Body of pancreas (tissue), 4 donors: ENCODE data around the gene DYNLT3. TPM values are rescaled to one million over a fixed set of nuclear protein-coding genes. Genes with fewer than 3 reads are reported as not detected.

Experiments
- ATAC-seq: fragments of 150-250 bp; one replicate; pipeline ENCODE4 v1.9.1; 2016
- DNase-seq, 4 donors: peaks; one replicate each; pipeline ENCODE4 v3.0.0-alpha.2; 2019
- H3K27ac ChIP-seq, 4 donors: fragments of 200-600 bp; sonication (generic); 1 replicate in 3 of 4; 2 replicates in 1 of 4; pipeline versions ENCODE4 v1.5.1 to v1.6.1; 2016 to 2019; ENCODE audit warnings: mild to moderate bottlenecking in 1 of 4, mixed read lengths in 1 of 4, moderate library complexity in 1 of 4
- H3K27me3 ChIP-seq, 2 donors: fragments of 200-600 bp; sonication (generic); one replicate each; pipeline ENCODE4 v1.6.0; 2016; ENCODE audit warnings: mild to moderate bottlenecking in 1 of 2
- H3K36me3 ChIP-seq, 2 donors: fragments of 200-600 bp; sonication (generic); replicated peaks in 1 of 2; 2 replicates each; pipeline ENCODE4 v1.5.1; 2016; ENCODE audit warnings: low read depth in 2 of 2; ENCODE audit not compliant: insufficient read depth in 1 of 2
- H3K4me1 ChIP-seq: fragments of 200-600 bp; sonication (generic); one replicate; pipeline ENCODE4 v1.6.0; 2016
- H3K4me3 ChIP-seq, 2 donors: fragments of 200-600 bp; sonication (generic); 1 replicate in 1 of 2; 2 replicates in 1 of 2; pipeline ENCODE4 v1.5.1; 2016 to 2019
- H3K9me3 ChIP-seq, 3 donors: fragments of 200-600 bp; sonication (generic); 1 replicate in 2 of 3; 2 replicates in 1 of 3; pipeline ENCODE4 v1.5.1; 2016
- POLR2A ChIP-seq, 3 donors: fragments of 450-650 bp; IDR thresholded peaks; one replicate each; pipeline ENCODE4 v1.6.1; 2016; ENCODE audit warnings: antibody characterized with exemption in 3 of 3, mild to moderate bottlenecking in 2 of 3
- WGBS, 2 donors: methylation state at CpG; one replicate each; pipeline ENCODE4 v1.1.5; 2017; 5-methylcytosine and 5-hydroxymethylcytosine counted together
- intact Hi-C: fragments of 100-400 bp; cut with DNase I; formaldehyde crosslinking; loops from one replicate; pipeline ENCODE4 v1.15.1; 2023
- total RNA-seq, 2 donors: library from RNA; depleted of rRNA; stranded (reverse); fragments of >200 nt; gene quantifications; one replicate each; pipeline ENCODE4 v1.1.0, GENCODE V29; 2016
- TF ChIP-seq, protein P1 (sequence below), 7 experiments: fragments of 450-650 bp in 4 of 7; fragments of 200-600 bp in 3 of 7; sonication (generic) in 3 of 7; IDR thresholded peaks; one replicate each; pipeline ENCODE4 v1.5.1; 2016 to 2019; ENCODE audit warnings: antibody characterized with exemption in 7 of 7

Gene DYNLT3
- total RNA-seq, 2 donors from 2014 or later, result 6.3 to 27.0 TPM

DNA sequence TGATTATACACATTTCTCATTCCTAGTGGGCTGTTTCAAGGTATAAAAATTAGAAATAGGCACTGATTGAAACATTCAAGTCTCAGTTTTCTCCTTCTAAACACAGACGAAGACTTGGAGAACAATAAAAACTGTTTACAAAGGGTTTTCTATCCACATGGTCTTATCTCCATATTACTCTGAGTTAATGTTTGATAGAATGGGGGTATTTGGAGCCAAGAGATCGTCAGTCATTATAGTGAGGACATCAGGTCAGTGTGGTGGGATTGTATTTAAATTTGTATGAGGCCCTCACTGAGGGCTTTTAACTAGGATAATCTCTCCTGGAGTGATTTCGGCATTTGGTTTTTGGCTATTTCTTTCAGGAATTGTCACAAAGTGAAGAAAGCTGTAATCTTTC, 16.4 kb upstream of the DYNLT3 start:
- no peaks in the 10 kb centered on the region for H3K9me3 ChIP-seq
- H3K27ac ChIP-seq, result no peak overlapping the region
- H3K36me3 ChIP-seq, result no peaks in the 10 kb centered on the region
- no peaks in the 10 kb centered on the region for H3K4me1 ChIP-seq
- TF ChIP-seq, protein P1, sequence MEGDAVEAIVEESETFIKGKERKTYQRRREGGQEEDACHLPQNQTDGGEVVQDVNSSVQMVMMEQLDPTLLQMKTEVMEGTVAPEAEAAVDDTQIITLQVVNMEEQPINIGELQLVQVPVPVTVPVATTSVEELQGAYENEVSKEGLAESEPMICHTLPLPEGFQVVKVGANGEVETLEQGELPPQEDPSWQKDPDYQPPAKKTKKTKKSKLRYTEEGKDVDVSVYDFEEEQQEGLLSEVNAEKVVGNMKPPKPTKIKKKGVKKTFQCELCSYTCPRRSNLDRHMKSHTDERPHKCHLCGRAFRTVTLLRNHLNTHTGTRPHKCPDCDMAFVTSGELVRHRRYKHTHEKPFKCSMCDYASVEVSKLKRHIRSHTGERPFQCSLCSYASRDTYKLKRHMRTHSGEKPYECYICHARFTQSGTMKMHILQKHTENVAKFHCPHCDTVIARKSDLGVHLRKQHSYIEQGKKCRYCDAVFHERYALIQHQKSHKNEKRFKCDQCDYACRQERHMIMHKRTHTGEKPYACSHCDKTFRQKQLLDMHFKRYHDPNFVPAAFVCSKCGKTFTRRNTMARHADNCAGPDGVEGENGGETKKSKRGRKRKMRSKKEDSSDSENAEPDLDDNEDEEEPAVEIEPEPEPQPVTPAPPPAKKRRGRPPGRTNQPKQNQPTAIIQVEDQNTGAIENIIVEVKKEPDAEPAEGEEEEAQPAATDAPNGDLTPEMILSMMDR (IDR thresholded peaks at IDR 0.05), result no peak
- no peak for TF ChIP-seq POLR2A (IDR thresholded peaks at IDR 0.05)
- 30 to 34% methylated on average over 3 of the region's 3 CpGs for WGBS, 2 donors
- H3K27me3 ChIP-seq, result no peaks in the 10 kb centered on the region
- ATAC-seq, result no peak
- no peak overlapping the region for H3K4me3 ChIP-seq
- no peak for DNase-seq
- intact Hi-C loops, result no loop called here

DNA sequence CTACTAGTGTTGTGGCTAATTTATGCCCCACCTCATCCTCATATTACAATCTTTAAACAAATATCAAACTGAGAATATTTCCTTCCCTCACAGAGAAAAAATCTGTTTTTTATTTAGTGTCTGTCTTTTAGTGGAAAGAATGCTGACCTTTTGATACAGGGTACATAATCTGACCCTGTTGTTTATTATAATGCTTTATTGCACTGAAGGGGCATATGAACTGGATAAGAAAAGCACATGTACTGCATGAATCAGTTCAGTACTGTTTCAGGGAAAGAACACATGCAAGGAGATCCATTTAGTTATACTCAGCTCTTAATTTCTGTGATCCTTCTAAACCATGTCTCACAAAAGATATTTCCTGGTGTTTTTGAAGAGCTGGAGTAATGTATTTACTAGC, 15.5 kb upstream of the DYNLT3 start:
- intact Hi-C loops, result no loop called here
- no peak overlapping the region for H3K4me3 ChIP-seq
- no peak for ATAC-seq
- H3K27ac ChIP-seq, result no peak overlapping the region
- DNase-seq, result no peak
- H3K36me3 ChIP-seq, result no peaks in the 10 kb centered on the region
- H3K9me3 ChIP-seq, result no peaks in the 10 kb centered on the region
- no peak for TF ChIP-seq POLR2A (IDR thresholded peaks at IDR 0.05)
- TF ChIP-seq, protein P1 (IDR thresholded peaks at IDR 0.05), result no peak
- no peaks in the 10 kb centered on the region for H3K4me1 ChIP-seq
- no peaks in the 10 kb centered on the region for H3K27me3 ChIP-seq

DNA sequence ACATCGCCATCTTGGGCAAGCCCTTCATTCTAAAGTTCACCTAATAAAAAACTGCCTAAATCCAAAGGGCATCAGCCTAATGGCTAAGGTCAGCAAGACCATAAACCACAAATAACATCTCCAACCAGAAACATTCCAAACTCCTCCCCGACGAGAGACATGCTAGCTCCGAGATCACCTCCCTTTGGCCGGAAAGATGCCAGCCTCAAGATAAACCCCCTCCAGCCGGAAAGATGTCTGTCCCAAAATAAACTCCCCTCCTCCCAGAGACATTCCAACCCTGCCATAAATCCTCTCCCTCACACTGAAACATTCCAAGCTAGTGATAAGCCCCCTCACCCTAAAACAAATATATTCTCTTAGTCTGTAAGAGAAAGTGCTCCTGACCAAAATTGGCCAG, 13.3 kb upstream of the DYNLT3 start:
- DNase-seq, result no peak
- Histone ChIP-seq H3K9me3 (no peaks in the 10 kb centered on the region), H3K4me1 (no peaks in the 10 kb centered on the region), H3K27me3 (no peaks in the 10 kb centered on the region), H3K4me3 (no peak overlapping the region), H3K36me3 (no peaks in the 10 kb centered on the region), H3K27ac (no peak overlapping the region)
- intact Hi-C loops, result no loop called here
- ATAC-seq, result no peak
- 62 to 67% methylated on average over 4 to 6 of the region's 6 CpGs for WGBS, 2 donors
- TF ChIP-seq POLR2A (IDR thresholded peaks at IDR 0.05), result no peak
- TF ChIP-seq, protein P1 (IDR thresholded peaks at IDR 0.05), result no peak

DNA sequence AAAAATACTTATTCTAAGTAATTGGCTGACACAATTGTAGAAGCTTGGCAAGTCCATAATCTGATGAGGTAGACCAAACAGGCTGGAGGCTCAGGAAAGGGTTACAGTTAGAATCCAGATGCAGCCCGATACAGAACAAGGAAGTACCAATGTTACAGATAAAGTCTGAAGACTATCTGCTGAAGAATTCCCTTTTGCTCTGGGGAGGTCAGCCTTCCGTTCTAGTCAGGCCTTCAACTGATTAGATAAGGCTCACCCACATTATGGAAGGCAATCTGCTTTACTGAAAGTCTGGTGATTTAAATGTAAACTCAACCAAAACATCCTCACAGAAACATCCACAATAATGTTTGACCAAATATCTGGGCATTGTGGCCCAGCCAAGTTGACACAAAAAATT, 7.4 kb upstream of the DYNLT3 start:
- 0 to 12% methylated on average over 2 of the region's 2 CpGs for WGBS, 2 donors
- no peak overlapping the region for H3K4me3 ChIP-seq
- no peak for ATAC-seq
- no peaks in the 10 kb centered on the region for H3K9me3 ChIP-seq
- no peaks in the 10 kb centered on the region for H3K36me3 ChIP-seq
- no peak for DNase-seq
- intact Hi-C loops, result no loop called here
- H3K27ac ChIP-seq, result no peak overlapping the region
- H3K27me3 ChIP-seq, result no peaks in the 10 kb centered on the region
- H3K4me1 ChIP-seq, result no peaks in the 10 kb centered on the region
- no peak for TF ChIP-seq POLR2A (IDR thresholded peaks at IDR 0.05)
- TF ChIP-seq, protein P1 (IDR thresholded peaks at IDR 0.05), result no peak

DNA sequence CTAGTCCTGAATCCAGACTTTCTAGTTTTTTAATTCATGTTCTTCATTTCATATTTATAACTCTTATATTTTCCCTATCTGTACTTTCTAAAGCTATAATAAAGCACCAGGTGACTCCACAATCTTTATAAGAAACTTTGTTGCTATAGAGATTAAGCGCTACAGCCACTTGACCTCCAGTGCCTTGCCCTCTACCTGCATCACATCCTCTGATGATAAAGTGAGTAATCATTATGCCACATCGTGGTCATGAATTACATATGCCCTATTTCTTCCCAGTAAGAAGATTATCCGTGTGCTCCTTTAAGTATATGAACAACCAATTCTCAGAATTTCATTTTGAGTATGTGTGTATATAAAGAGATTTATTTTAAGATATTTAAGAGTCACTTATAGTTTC, 6.8 kb upstream of the DYNLT3 start:
- H3K27ac ChIP-seq, result no peak overlapping the region
- TF ChIP-seq POLR2A (IDR thresholded peaks at IDR 0.05), result no peak
- TF ChIP-seq, protein P1 (IDR thresholded peaks at IDR 0.05), result no peak
- H3K27me3 ChIP-seq, result no peaks in the 10 kb centered on the region
- ATAC-seq (no peak), DNase-seq (no peak)
- intact Hi-C loops, result no loop called here
- H3K36me3 ChIP-seq, result no peaks in the 10 kb centered on the region
- no peaks in the 10 kb centered on the region for H3K4me1 ChIP-seq
- no peak overlapping the region for H3K4me3 ChIP-seq
- no peaks in the 10 kb centered on the region for H3K9me3 ChIP-seq
- 56 to 60% methylated on average over 3 of the region's 3 CpGs for WGBS, 2 donors
